Common myeloid progenitor, CD34-positive (primary cell): ENCODE results near the gene NEU2.

Source experiments
- CTCF ChIA-PET: fragments of 350-600 bp; sonication (Branson Sonifier 250); formaldehyde crosslinking; loops from one replicate; lab custom pipeline; 2021; ENCODE audit warnings: antibody characterized with exemption; lab: Charles Lee
- POLR2A ChIA-PET: fragments of 350-600 bp; sonication (Branson Sonifier 250); formaldehyde crosslinking; loops from one replicate; lab custom pipeline; 2021; ENCODE audit warnings: antibody characterized with exemption; lab: Charles Lee
- DNase-seq, 3 donors: peaks; one replicate each; pipeline versions ENCODE4 v3.0.0 to v3.0.0-alpha.2; 2013
- H3K27ac ChIP-seq, 2 experiments: 1 replicate in 1 of 2; 2 replicates in 1 of 2; pipeline ENCODE4 v1.7.0; 2013; ENCODE audit warnings: inconsistent platforms in 2 of 2, low read length in 2 of 2, mild to moderate bottlenecking in 2 of 2, low read depth in 1 of 2, moderate library complexity in 1 of 2; ENCODE audit not compliant: severe bottlenecking in 2 of 2, insufficient read depth in 1 of 2, poor library complexity in 1 of 2
- H3K27me3 ChIP-seq, 5 experiments: replicated peaks in 2 of 5; 1 replicate in 3 of 5; 2 replicates in 2 of 5; pipeline versions ENCODE4 v1.6.1 to v1.7.0; 2013; ENCODE audit warnings: low read length in 4 of 5, mild to moderate bottlenecking in 2 of 5, moderate library complexity in 2 of 5, inconsistent platforms in 1 of 5; ENCODE audit not compliant: insufficient read depth in 5 of 5, control insufficient read depth in 4 of 5
- H3K36me3 ChIP-seq, 4 experiments: 1 replicate in 2 of 4; 2 replicates in 2 of 4; pipeline versions ENCODE4 v1.6.1 to v1.7.0; 2013; ENCODE audit warnings: low read length in 3 of 4, control low read depth in 1 of 4, mild to moderate bottlenecking in 1 of 4; ENCODE audit not compliant: control insufficient read depth in 4 of 4, insufficient read depth in 4 of 4
- H3K4me1 ChIP-seq, 4 experiments: 1 replicate in 3 of 4; 2 replicates in 1 of 4; pipeline versions ENCODE4 v1.6.1 to v1.7.1; 2013; ENCODE audit warnings: low read length in 3 of 4, mild to moderate bottlenecking in 3 of 4, control low read depth in 1 of 4, inconsistent platforms in 1 of 4, moderate library complexity in 1 of 4; ENCODE audit not compliant: control insufficient read depth in 4 of 4, insufficient read depth in 4 of 4; ENCODE audit errors: control extremely low read depth in 1 of 4
- H3K4me3 ChIP-seq, 7 experiments: 1 replicate in 4 of 7; 2 replicates in 3 of 7; pipeline versions ENCODE4 v1.5.1 to v1.7.0; 2013; ENCODE audit warnings: mild to moderate bottlenecking in 7 of 7, low read length in 6 of 7, moderate library complexity in 6 of 7, inconsistent platforms in 2 of 7, low read depth in 2 of 7, control low read depth in 1 of 7; ENCODE audit not compliant: insufficient read depth in 4 of 7, control insufficient read depth in 1 of 7; ENCODE audit errors: extremely low read depth in 1 of 7
- H3K9me3 ChIP-seq, 5 experiments: 1 replicate in 4 of 5; 2 replicates in 1 of 5; pipeline versions ENCODE4 v1.6.1 to v1.7.1; 2013; ENCODE audit warnings: low read length in 4 of 5, mild to moderate bottlenecking in 2 of 5, inconsistent platforms in 1 of 5, low read depth in 1 of 5, moderate library complexity in 1 of 5; ENCODE audit not compliant: control insufficient read depth in 4 of 5, insufficient read depth in 2 of 5; ENCODE audit errors: control extremely low read depth in 1 of 5
- WGBS: methylation state at CpG from one replicate; pipeline ENCODE4 v1.1.5; 2013; ENCODE audit not compliant: insufficient coverage; 5-methylcytosine and 5-hydroxymethylcytosine counted together

The NEU2 gene

DNA sequence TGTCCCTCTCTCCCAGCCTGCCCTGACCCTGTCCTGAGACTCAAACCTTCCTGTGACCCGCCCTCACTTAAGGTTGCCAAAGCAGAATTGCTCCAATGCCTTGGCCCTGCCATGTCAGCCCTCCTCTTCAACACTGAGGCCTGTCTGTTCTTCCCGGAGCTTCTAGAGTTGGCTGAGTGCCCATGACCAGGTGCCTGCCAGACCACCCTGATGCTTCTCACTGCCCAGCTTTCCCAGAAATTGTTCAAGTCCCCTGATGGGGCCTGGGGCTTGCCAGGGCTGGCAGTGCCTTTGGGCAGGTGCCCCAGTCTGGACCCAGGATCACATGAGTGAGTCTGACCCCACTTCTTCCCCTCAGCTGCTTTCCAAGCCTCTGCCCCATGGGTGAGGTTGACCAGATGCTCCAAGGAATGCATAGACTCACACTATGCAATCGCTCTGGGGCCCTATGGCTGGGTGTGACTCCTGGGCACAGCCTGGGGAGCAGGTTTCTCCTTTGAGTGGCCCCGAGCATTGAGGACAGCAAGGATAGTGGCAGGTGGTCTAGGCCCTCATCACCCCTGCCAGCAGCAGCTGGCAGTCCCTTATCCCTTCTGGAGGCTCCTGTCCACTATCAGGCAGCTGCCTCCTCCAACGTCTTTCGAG lies 24.6 kb downstream of the NEU2 start:
- Histone ChIP-seq H3K9me3 (no peaks in the 10 kb centered on the region), H3K36me3 (peaks cover 0 to 4% (median 2%) of the 10 kb centered on the region in 4 experiments), H3K27me3 (no peaks in the 10 kb centered on the region), H3K27ac (no peak overlapping the region), H3K4me1 (peaks cover 0 to 43% (median 25%) of the 10 kb centered on the region in 4 experiments), H3K4me3 (no peak overlapping the region)
- 96% methylated on average over 6 of the region's 6 CpGs for WGBS
- POLR2A ChIA-PET, result no interaction called here
- CTCF ChIA-PET, result interaction anchor here (0.6 to 4.5 kb wide), 5 partner anchors 14 to 204 kb away, joined by 3 to 42 read pairs (median 4); no protein-coding TSS in a partner anchor
- no peak for DNase-seq

DNA sequence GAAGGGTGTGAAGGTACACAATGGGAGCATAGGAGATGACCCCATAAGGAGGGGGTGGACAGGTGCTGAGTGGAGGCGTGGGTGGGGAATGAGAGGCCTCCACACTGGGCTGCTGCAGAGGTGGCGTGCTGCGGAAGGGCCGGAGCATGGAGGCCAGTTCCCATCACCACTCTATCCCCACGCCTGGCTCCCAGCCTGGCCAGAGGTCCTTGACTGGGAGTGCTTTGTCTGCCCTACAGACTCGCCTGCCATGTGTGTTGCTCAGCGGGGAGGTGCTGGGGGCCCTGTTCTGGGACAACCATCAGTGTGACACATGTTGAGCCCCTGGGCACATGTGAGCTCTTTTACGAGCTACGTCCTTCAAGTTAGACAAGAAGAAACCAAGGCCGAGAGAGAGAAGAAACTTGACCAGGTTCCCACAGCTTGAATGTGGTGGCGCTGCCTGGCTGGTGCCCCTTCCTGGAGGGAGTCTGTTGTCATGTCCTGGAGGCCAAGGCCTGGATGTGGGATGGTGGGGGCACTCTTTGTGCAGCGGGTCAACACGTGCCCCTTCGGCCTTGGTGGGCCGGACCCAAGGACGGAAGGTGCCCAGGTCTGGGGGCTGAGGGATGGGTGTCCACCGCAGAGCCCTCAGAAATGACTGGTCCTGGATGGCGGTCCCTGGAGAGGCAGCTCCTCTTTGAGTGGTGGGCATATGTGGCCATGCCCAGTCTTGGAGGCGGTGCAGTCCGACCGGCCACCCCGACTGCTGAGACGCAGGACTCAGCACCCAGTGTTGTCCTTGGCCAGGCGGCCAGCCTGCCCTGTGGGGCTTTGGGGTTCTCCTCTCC lies 26.5 kb downstream of the NEU2 start:
- peak overlapping the region in 1 of 2 experiments; percentile 90 for H3K27ac ChIP-seq
- H3K36me3 ChIP-seq, result peaks cover 0 to 17% (median 7%) of the 10 kb centered on the region in 4 experiments
- no peaks in the 10 kb centered on the region for H3K9me3 ChIP-seq
- ChIA-PET POLR2A (interaction anchor here (1.2 to 1.5 kb wide), 2 partner anchors 26 to 174 kb away, joined by 3 to 4 read pairs; no protein-coding TSS in a partner anchor), CTCF (interaction anchor here (0.8 to 4.5 kb wide), 9 partner anchors 12 to 206 kb away, joined by 3 to 42 read pairs (median 5); no protein-coding TSS in a partner anchor)
- H3K4me3 ChIP-seq, result peak overlapping the region in 3 of 7 experiments; percentile 84 to 95 (median 93)
- H3K4me1 ChIP-seq, result peaks cover 11 to 58% (median 41%) of the 10 kb centered on the region in 4 experiments
- H3K27me3 ChIP-seq, result no peaks in the 10 kb centered on the region
- 93% methylated on average over 22 of the region's 24 CpGs for WGBS
- no peak for DNase-seq

DNA sequence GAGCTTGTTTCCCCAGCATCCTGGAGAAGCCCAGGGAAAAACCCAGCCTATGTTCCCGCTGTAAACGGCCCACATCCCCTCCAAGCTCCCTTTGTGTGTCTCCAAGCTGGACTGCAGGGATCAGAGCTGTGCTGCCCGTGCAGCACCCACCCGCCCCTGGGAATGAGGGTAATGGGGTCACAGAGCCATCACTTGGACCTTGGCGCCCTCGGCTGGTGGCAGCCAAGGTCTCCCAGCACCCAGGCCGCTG lies 27.0 kb downstream of the NEU2 start:
- ChIA-PET CTCF (interaction anchor here (0.8 to 4.5 kb wide), 13 partner anchors 12 to 206 kb away, joined by 3 to 42 read pairs (median 5); no protein-coding TSS in a partner anchor), POLR2A (interaction anchor here (1.2 to 2.4 kb wide), 3 partner anchors 25 to 175 kb away, joined by 3 to 9 read pairs (median 4); no protein-coding TSS in a partner anchor)
- Histone ChIP-seq H3K4me1 (peaks cover 15 to 60% (median 45%) of the 10 kb centered on the region in 4 experiments), H3K27ac (peak overlapping the region; percentile 80 to 90), H3K27me3 (no peaks in the 10 kb centered on the region), H3K36me3 (peaks cover 0 to 19% (median 9%) of the 10 kb centered on the region in 4 experiments), H3K4me3 (peak overlapping the region in 5 of 7 experiments; percentile 84 to 99 (median 95)), H3K9me3 (no peaks in the 10 kb centered on the region)
- 38% methylated on average over 3 of the region's 7 CpGs for WGBS
- DNase-seq, result no peak

DNA sequence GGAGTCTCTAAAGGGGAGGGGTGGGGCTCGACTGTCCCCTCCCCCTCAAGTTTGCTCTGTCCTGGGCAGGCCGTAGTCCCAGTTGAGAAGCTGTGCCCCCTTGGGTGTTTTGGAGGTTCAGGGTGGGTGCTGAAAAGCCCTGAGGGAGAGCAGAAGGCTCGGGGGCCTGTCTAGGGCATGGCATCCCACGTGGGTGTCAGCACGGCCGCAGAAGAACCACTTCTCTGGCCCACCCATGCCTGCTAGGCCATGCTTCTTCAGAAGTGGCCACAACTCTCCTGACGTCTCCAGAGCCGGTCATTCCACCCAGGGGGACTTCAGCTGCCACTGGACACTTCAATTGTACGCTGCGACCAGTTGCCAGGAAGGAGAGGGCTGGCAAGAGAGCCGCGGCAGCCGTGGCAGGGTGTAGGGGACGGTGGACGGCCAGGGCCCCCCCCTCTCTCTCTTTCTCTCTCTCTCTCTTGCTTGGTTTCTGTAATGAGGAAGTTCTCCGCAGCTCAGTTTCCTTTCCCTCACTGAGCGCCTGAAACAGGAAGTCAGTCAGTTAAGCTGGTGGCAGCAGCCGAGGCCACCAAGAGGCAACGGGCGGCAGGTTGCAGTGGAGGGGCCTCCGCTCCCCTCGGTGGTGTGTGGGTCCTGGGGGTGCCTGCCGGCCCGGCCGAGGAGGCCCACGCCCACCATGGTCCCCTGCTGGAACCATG lies 27.5 kb downstream of the NEU2 start, which contains the start of gene INPP5D:
Gene INPP5D (plus strand): TSS at position 546 of the 704 bp plus-strand sequence. CDS start 137 bp downstream, at position 683.
- under 1% methylated on average over 18 of the region's 26 CpGs for WGBS
- Histone ChIP-seq H3K9me3 (no peaks in the 10 kb centered on the region), H3K36me3 (peaks cover 0 to 23% (median 11%) of the 10 kb centered on the region in 4 experiments), H3K27ac (peak within 1 kb of the TSS; percentile 80 to 90), H3K4me1 (peaks cover 16 to 65% (median 50%) of the 10 kb centered on the region in 4 experiments), H3K4me3 (peak within 1 kb of the TSS; percentile 65 to 99 (median 95)), H3K27me3 (no peaks in the 10 kb centered on the region)
- DNase-seq, result peak; percentile 95 to 99 (median 97)
- CTCF ChIA-PET, result interaction anchor here (0.8 to 4.5 kb wide), 17 partner anchors 11 to 207 kb away, joined by 3 to 42 read pairs (median 5); no protein-coding TSS in a partner anchor
- POLR2A ChIA-PET, result interaction anchor here (0.6 to 2.4 kb wide), 12 partner anchors 8 to 272 kb away, joined by 3 to 10 read pairs (median 4); no protein-coding TSS in a partner anchor

DNA sequence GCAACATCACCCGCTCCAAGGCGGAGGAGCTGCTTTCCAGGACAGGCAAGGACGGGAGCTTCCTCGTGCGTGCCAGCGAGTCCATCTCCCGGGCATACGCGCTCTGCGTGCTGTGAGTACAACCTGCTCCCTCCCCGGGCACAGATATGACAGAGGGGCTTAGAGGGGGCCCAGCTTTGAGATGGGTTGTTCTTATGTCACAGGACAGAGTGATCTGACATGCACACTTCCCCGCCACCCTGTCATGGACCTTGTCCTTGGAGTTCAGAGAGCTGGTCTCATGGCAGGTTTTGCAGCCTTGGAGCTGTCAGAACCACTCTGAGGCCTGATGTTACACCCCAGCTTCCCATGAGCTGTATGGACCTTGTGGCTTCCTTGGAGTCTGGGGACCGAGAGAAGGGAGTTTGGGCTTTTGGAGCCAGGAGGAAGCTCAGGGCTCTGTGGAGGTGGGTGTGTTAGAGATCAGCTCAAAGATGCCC lies 28.1 kb downstream of the NEU2 start:
- Histone ChIP-seq H3K4me3 (peak overlapping the region; percentile 65 to 99 (median 95)), H3K4me1 (peaks cover 16 to 68% (median 52%) of the 10 kb centered on the region in 4 experiments), H3K27me3 (no peaks in the 10 kb centered on the region), H3K27ac (peak overlapping the region; percentile 80 to 90), H3K36me3 (peaks cover 0 to 26% (median 12%) of the 10 kb centered on the region in 4 experiments), H3K9me3 (no peaks in the 10 kb centered on the region)
- DNase-seq, result no peak
- CTCF ChIA-PET, result interaction anchor here (0.5 to 4.5 kb wide), 21 partner anchors 8 to 283 kb away, joined by 3 to 42 read pairs (median 5); no protein-coding TSS in a partner anchor
- WGBS, result 0% methylated on average over 13 of the region's 13 CpGs
- POLR2A ChIA-PET, result interaction anchor here (0.8 to 2.4 kb wide), 9 partner anchors 8 to 176 kb away, joined by 3 to 10 read pairs (median 5); no protein-coding TSS in a partner anchor

DNA sequence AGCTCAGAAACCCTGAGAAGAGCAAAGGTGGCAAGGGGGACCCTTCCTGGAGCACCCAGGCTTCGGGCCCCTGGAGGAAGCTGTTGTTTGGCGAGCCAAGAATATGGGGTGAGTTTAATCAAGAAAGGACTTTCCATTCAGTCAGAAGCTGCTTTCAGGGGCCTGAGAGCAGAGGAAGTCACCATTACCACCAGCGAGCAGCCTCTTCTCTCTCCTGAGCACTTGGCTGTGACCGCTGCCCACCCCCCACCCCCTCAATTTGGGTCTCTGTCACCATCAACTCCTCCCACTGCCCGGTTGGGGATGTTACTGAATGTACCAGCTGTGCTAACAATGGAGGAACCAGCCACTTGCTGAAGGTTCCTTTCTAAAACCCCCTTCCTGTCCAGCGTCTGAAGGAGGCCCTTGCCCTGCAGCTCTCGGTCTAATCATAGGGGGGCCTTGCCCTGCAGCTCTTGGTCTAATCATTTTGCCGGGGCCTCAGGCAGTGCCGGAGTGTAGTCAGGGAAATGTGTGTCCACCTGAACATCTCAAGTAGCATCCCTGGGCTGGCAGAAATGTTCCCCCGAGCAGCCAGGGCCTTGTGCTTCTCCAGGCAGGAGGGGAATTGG lies 28.6 kb downstream of the NEU2 start:
- peaks cover 16 to 71% (median 53%) of the 10 kb centered on the region in 4 experiments for H3K4me1 ChIP-seq
- peak overlapping the region; percentile 65 to 99 (median 95) for H3K4me3 ChIP-seq
- POLR2A ChIA-PET, result interaction anchor here (0.6 to 2.4 kb wide), 11 partner anchors 7 to 46 kb away, joined by 3 to 10 read pairs (median 4); no protein-coding TSS in a partner anchor
- H3K36me3 ChIP-seq, result peaks cover under 1 to 29% (median 14%) of the 10 kb centered on the region in 4 experiments
- peak in 2 of 3 donors; percentile 56 to 67 for DNase-seq
- WGBS, result 2% methylated on average over 7 of the region's 10 CpGs
- H3K27ac ChIP-seq, result peak overlapping the region; percentile 80 to 90
- no peaks in the 10 kb centered on the region for H3K27me3 ChIP-seq
- CTCF ChIA-PET, result interaction anchor here (0.5 to 4.5 kb wide), 23 partner anchors 9 to 283 kb away, joined by 3 to 42 read pairs (median 5); no protein-coding TSS in a partner anchor
- H3K9me3 ChIP-seq, result no peaks in the 10 kb centered on the region
